Stimulated activated CD8-positive, alpha-beta memory T cell treated with anti-CD3 and anti-CD28 coated beads, Interleukin-12 subunit alpha, Interleukin-12 subunit beta, amount 100 ng/mL, for 4 hours (primary cell): ENCODE measurements around the gene LSM3.

ENCODE experiments used
- DNase-seq: peaks from one replicate; pipeline ENCODE4 v3.0.0-alpha.2; 2020; ENCODE audit warnings: low read depth

Gene LSM3

GRCh38 chr3:14143271-14144225 lies 35.1 kb upstream of the LSM3 start:
- no peak for DNase-seq

GRCh38 chr3:14144423-14145075 lies 34.1 kb upstream of the LSM3 start:
- DNase-seq: peak; percentile 34

GRCh38 chr3:14145236-14145635 lies 33.4 kb upstream of the LSM3 start:
- no peak for DNase-seq

- no peak for DNase-seq
These were observed 32.8 kb upstream of the LSM3 start for GRCh38 chr3:14145670-14146380.

GRCh38 chr3:14146381-14147065 lies 32.1 kb upstream of the LSM3 start:
- no peak for DNase-seq

- no peak for DNase-seq
These were observed 31.6 kb upstream of the LSM3 start for GRCh38 chr3:14147066-14147435.

GRCh38 chr3:14147617-14148016 lies 31.0 kb upstream of the LSM3 start:
- no peak for DNase-seq

- no peak for DNase-seq
These were observed 30.3 kb upstream of the LSM3 start for GRCh38 chr3:14148041-14148985.

- no peak for DNase-seq
These were observed 28.5 kb upstream of the LSM3 start for GRCh38 chr3:14150078-14150477.

GRCh38 chr3:14150491-14151230 lies 28.0 kb upstream of the LSM3 start:
- no peak for DNase-seq

- no peak for DNase-seq
These were observed 27.0 kb upstream of the LSM3 start for GRCh38 chr3:14151471-14152083.

- no peak for DNase-seq
These were observed 26.2 kb upstream of the LSM3 start for GRCh38 chr3:14152233-14152962.

- no peak for DNase-seq
These were observed 25.7 kb upstream of the LSM3 start for GRCh38 chr3:14152963-14153355.

GRCh38 chr3:14153663-14154062 lies 25.0 kb upstream of the LSM3 start:
- no peak for DNase-seq

GRCh38 chr3:14154276-14154675 lies 24.3 kb upstream of the LSM3 start:
- DNase-seq: no peak

GRCh38 chr3:14154895-14155440 lies 23.6 kb upstream of the LSM3 start:
- no peak for DNase-seq

- DNase-seq: no peak
These were observed 22.4 kb upstream of the LSM3 start for GRCh38 chr3:14156201-14156600.

- no peak for DNase-seq
These were observed 21.6 kb upstream of the LSM3 start for GRCh38 chr3:14156843-14157561.
